Mammary epithelial cell (primary cell): ENCODE measurements around the gene SCAPER.

Experiments
- CTCF ChIP-seq, 2 donors: IDR thresholded peaks in 1 of 2; conservative IDR thresholded peaks in 1 of 2; 2 replicates each; pipeline ENCODE4 v1.5.1; 2011 to 2012; ENCODE audit warnings: inconsistent platforms in 2 of 2, low read length in 2 of 2, mild to moderate bottlenecking in 2 of 2, control low read depth in 1 of 2, low read depth in 1 of 2; ENCODE audit not compliant: insufficient read depth in 1 of 2; ENCODE audit errors: extremely low read depth in 1 of 2
- EZH2 ChIP-seq: IDR thresholded peaks from 2 replicates; pipeline ENCODE4 v1.6.1; 2012; ENCODE audit warnings: low read length, inconsistent platforms, borderline replicate concordance

GRCh38 chr15:76333720-76334437, 571.3 kb downstream of the SCAPER start:
- TF ChIP-seq EZH2 (no peak), CTCF (conservative IDR thresholded peaks at IDR 0.05 in 1 of 2, IDR thresholded peaks at IDR 0.05 in 1 of 2; ENCODE audit: extremely low read depth in 1 of 2, insufficient read depth in 1 of 2, low read depth in 1 of 2, low read length in 2 of 2) (peak in 1 of 2 donors; percentile 28)
